PC-9 (cell line): Measurements from ENCODE around the gene ENAM. TPM values are rescaled to one million over a fixed set of nuclear protein-coding genes. Genes with fewer than 3 reads are reported as not detected.

Source experiments
- BruUV-seq: library from RNA; stranded (reverse); fragments of 400-500 nt; replicated peaks from 2 replicates; lab custom pipeline; 2021; lab: Mats Ljungman, UMichigan
- CTCF ChIA-PET: fragments of 300-600 bp; sonication (Branson Sonifier 250); formaldehyde crosslinking; loops from one replicate; lab custom pipeline; 2022; ENCODE audit warnings: antibody characterized with exemption; lab: Charles Lee
- POLR2A ChIA-PET: fragments of 300-600 bp; sonication (Branson Sonifier 250); formaldehyde crosslinking; loops from one replicate; lab custom pipeline; 2022; ENCODE audit warnings: antibody characterized with exemption; ENCODE audit not compliant: unreplicated experiment; lab: Charles Lee
- DNase-seq, 2 experiments: peaks; one replicate each; pipeline versions ENCODE4 v3.0.0 to v3.0.0-alpha.2; 2015 to 2022; ENCODE audit warnings: mixed read lengths in 1 of 2
- H2AFZ ChIP-seq: fragments of 200-600 bp; sonication (generic); 2 replicates; pipeline ENCODE4 v1.8.1; 2017; ENCODE audit warnings: antibody characterized with exemption
- H3F3A ChIP-seq: fragments of 200-600 bp; sonication (generic); 2 replicates; pipeline ENCODE4 v1.8.1; 2017; ENCODE audit warnings: antibody characterized with exemption, mild to moderate bottlenecking, low read depth; ENCODE audit not compliant: insufficient read depth
- H3K27ac ChIP-seq: fragments of 200-600 bp; sonication (generic); 2 replicates; pipeline ENCODE4 v1.6.1; 2016; ENCODE audit warnings: mixed run types
- H3K27me3 ChIP-seq: fragments of 200-600 bp; sonication (generic); 2 replicates; pipeline ENCODE4 v1.6.1; 2016; ENCODE audit warnings: low read depth, mixed run types; ENCODE audit not compliant: insufficient read depth
- H3K36me3 ChIP-seq: fragments of 200-600 bp; sonication (generic); 2 replicates; pipeline ENCODE4 v1.6.1; 2016; ENCODE audit warnings: low read depth, mixed run types
- H3K4me1 ChIP-seq: fragments of 200-600 bp; sonication (generic); replicated peaks from 2 replicates; pipeline ENCODE4 v1.6.1; 2016; ENCODE audit warnings: mixed run types; ENCODE audit not compliant: insufficient read depth
- H3K4me2 ChIP-seq: fragments of 200-600 bp; sonication (generic); 2 replicates; pipeline ENCODE4 v1.6.1; 2017; ENCODE audit warnings: mixed run types
- H3K4me3 ChIP-seq: fragments of 200-600 bp; sonication (generic); 2 replicates; pipeline ENCODE4 v1.6.1; 2016; ENCODE audit warnings: mixed run types
- H3K79me2 ChIP-seq: fragments of 200-600 bp; sonication (generic); 2 replicates; pipeline ENCODE4 v1.6.1; 2017; ENCODE audit warnings: low read depth, mixed run types
- H3K9me2 ChIP-seq: fragments of 200-600 bp; sonication (generic); 2 replicates; pipeline ENCODE4 v1.8.1; 2017; ENCODE audit warnings: mild to moderate bottlenecking; ENCODE audit not compliant: insufficient read depth
- H3K9me3 ChIP-seq: fragments of 200-600 bp; sonication (generic); 2 replicates; pipeline ENCODE4 v1.8.1; 2016; ENCODE audit warnings: low read depth; ENCODE audit not compliant: insufficient read depth
- H4K20me1 ChIP-seq: fragments of 200-600 bp; sonication (generic); 2 replicates; pipeline ENCODE4 v1.8.1; 2017; ENCODE audit not compliant: insufficient read depth
- EZH2 ChIP-seq: fragments of 200-600 bp; sonication (generic); IDR thresholded peaks from 2 replicates; pipeline ENCODE4 v1.8.0; 2017; ENCODE audit warnings: antibody characterized with exemption, low read depth
- intact Hi-C: fragments of 100-400 bp; cut with micrococcal nuclease; formaldehyde crosslinking; loops from one replicate; pipeline ENCODE4 v1.10.0; 2022; ENCODE audit not compliant: unreplicated experiment
- total RNA-seq: library from RNA; stranded (reverse); gene quantifications from 2 replicates; pipeline ENCODE4 v1.2.3, GENCODE V29; 2021
- TF ChIP-seq, protein P1 (sequence below): fragments of 200-600 bp; sonication (generic); conservative IDR thresholded peaks from 2 replicates; pipeline ENCODE4 v1.6.1; 2017; ENCODE audit warnings: mixed run types, antibody characterized with exemption, mild to moderate bottlenecking, moderate library complexity

The ENAM gene
- total RNA-seq, 1 experiment from 2014 or later, result not detected

DNA sequence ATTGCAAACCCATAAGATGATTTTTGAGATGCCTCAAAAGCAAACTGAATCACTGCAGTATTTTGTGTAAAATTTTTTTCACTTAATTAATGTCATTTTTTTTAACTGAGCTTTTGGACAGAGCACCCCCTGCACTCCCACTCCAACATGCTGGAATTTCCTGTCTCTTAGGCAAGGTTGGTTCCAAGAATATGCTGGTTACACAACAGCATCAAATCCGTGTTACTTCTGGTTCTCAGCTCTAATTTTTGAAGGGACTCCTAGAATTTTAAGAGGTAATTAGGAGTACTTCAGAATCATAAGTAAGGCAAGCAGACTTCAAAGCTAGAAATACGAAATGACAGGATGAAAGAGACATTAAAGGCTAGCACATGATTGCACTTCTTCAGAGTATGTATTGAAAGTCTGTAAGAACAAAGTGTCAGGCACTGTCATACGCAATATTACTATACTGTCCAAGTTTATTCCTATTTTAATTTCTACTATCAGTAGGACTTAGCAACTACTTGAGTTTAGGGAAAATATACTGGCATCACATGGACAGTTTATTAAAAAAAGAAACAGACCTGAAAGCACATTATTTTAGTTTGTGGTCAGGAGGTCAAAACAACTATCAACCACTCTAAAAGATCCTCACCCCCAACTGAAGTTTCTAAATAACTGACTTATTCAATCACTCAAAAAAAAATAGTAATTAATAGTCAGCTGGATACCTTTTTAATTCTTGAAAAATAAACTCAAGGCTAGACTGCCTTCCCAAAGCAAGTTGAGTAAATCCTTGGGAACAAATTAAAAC, 39.4 kb downstream of the ENAM start:
- BruUV-seq, result no TSS peak
- Histone ChIP-seq H3K36me3 (no peaks in the 10 kb centered on the region), H3K4me2 (no peak overlapping the region), H3K79me2 (no peaks in the 10 kb centered on the region), H3K4me3 (no peak overlapping the region), H3K27me3 (no peaks in the 10 kb centered on the region), H4K20me1 (no peaks in the 10 kb centered on the region), H2AFZ (no peak overlapping the region), H3K9me3 (no peaks in the 10 kb centered on the region), H3K27ac (no peak overlapping the region), H3K9me2 (no peaks in the 10 kb centered on the region), H3F3A (no peaks in the 10 kb centered on the region), H3K4me1 (no peaks in the 10 kb centered on the region)
- ChIA-PET CTCF (interaction anchor here (0.6 kb wide), 1 partner anchor 543 kb away, joined by 3 read pairs; no protein-coding TSS in a partner anchor), POLR2A (no interaction called here)
- intact Hi-C loops, result no loop called here
- no peak for DNase-seq
- TF ChIP-seq, protein P1, sequence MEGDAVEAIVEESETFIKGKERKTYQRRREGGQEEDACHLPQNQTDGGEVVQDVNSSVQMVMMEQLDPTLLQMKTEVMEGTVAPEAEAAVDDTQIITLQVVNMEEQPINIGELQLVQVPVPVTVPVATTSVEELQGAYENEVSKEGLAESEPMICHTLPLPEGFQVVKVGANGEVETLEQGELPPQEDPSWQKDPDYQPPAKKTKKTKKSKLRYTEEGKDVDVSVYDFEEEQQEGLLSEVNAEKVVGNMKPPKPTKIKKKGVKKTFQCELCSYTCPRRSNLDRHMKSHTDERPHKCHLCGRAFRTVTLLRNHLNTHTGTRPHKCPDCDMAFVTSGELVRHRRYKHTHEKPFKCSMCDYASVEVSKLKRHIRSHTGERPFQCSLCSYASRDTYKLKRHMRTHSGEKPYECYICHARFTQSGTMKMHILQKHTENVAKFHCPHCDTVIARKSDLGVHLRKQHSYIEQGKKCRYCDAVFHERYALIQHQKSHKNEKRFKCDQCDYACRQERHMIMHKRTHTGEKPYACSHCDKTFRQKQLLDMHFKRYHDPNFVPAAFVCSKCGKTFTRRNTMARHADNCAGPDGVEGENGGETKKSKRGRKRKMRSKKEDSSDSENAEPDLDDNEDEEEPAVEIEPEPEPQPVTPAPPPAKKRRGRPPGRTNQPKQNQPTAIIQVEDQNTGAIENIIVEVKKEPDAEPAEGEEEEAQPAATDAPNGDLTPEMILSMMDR, result no peak
- no peak for TF ChIP-seq EZH2

DNA sequence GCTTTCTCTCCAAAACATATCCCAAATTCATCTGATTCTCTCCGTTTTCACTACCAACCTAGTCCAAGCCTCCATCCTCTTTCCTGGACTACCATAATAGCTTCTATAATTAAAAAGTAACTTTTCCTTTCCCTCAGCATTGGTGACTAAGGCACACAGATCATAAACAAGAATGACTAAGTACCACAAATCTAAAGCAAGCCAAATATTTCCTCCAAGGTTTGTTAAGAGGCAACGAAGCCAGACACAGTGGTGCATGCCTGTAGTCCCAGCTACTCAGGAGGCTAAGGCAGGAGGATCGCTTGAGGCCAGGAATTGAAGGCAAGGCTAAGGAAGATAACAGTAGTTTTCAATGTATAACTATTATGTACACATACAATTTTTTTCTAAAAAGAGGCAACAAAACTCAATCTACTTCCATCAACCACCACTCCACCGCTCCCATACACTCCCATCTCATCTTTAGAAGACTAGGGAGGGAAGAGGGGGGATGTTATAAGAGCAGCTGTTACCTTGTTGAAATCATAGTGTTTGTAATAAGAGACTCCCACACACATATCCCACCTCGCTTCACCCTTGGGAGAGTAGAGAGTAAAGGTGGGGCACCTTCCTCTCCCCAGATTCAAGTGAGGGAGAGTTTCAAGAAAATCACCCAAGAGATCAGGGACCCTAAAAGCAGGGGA, 41.9 kb downstream of the ENAM start:
- Histone ChIP-seq H3K9me3 (no peaks in the 10 kb centered on the region), H2AFZ (no peak overlapping the region), H3K4me3 (no peak overlapping the region), H3K4me2 (no peak overlapping the region), H3K27me3 (no peaks in the 10 kb centered on the region), H4K20me1 (no peaks in the 10 kb centered on the region), H3K4me1 (no peaks in the 10 kb centered on the region), H3K27ac (no peak overlapping the region), H3K9me2 (no peaks in the 10 kb centered on the region), H3F3A (no peaks in the 10 kb centered on the region), H3K36me3 (no peaks in the 10 kb centered on the region), H3K79me2 (no peaks in the 10 kb centered on the region)
- TF ChIP-seq, protein P1, result no peak
- no peak for TF ChIP-seq EZH2
- POLR2A ChIA-PET, result no interaction called here
- BruUV-seq, result no TSS peak
- DNase-seq, result no peak
- intact Hi-C loops, result no loop called here
- CTCF ChIA-PET, result no interaction called here

DNA sequence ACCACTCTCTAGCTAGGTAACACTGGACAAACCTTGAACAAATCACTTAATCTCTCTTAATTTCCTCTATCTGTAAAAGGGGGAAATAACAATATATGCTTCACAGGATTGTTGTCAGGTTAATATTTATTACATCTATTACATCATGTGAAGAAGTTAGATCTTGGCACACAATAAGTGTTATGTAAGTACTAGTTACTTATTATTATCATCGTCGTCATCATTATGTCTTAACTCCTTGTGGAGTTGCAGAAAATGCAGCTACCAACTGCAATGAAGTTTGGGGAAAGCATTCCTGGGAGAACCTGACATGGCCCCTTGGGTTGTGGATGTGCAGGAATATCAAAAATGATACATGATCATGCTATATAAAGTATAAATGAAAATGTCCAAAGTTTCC, 42.5 kb downstream of the ENAM start:
- H3K4me3 ChIP-seq, result no peak overlapping the region
- no peak overlapping the region for H3K27ac ChIP-seq
- no peaks in the 10 kb centered on the region for H4K20me1 ChIP-seq
- no peaks in the 10 kb centered on the region for H3K27me3 ChIP-seq
- H3K36me3 ChIP-seq, result no peaks in the 10 kb centered on the region
- no peak for DNase-seq
- H3F3A ChIP-seq, result no peaks in the 10 kb centered on the region
- intact Hi-C loops, result no loop called here
- ChIA-PET CTCF (no interaction called here), POLR2A (interaction anchor here (0.6 kb wide), 1 partner anchor 64 kb away, joined by 5 read pairs; no protein-coding TSS in a partner anchor)
- no peak for TF ChIP-seq EZH2
- no peaks in the 10 kb centered on the region for H3K9me3 ChIP-seq
- H2AFZ ChIP-seq, result no peak overlapping the region
- H3K4me2 ChIP-seq, result no peak overlapping the region
- H3K4me1 ChIP-seq, result no peaks in the 10 kb centered on the region
- no peaks in the 10 kb centered on the region for H3K9me2 ChIP-seq
- BruUV-seq, result no TSS peak
- no peaks in the 10 kb centered on the region for H3K79me2 ChIP-seq
